PFSK-1 (cell line): ENCODE data around the gene PRKN.

Experiments
- FOXP2 ChIP-seq: optimal IDR thresholded peaks from 2 replicates; pipeline ENCODE3; 2011; ENCODE audit warnings: borderline replicate concordance, control low read depth, inconsistent platforms; ENCODE audit not compliant: insufficient read depth; ENCODE audit errors: extremely low read length, extremely low read depth
- POLR2AphosphoS5 ChIP-seq: IDR thresholded peaks from 2 replicates; pipeline ENCODE4 v1.6.1; 2012; ENCODE audit warnings: low read depth, mild to moderate bottlenecking, control low read depth, low read length, moderate library complexity
- REST ChIP-seq, 2 experiments: IDR thresholded peaks; 2 replicates each; pipeline versions ENCODE4 v1.6.1 to v1.8.0; 2011 to 2012; ENCODE audit warnings: low read depth in 2 of 2, low read length in 2 of 2, control low read depth in 1 of 2, inconsistent platforms in 1 of 2, mild to moderate bottlenecking in 1 of 2, moderate library complexity in 1 of 2; ENCODE audit not compliant: insufficient read depth in 1 of 2
- SIN3A ChIP-seq: IDR thresholded peaks from 2 replicates; pipeline ENCODE4 v1.6.1; 2012; ENCODE audit warnings: mild to moderate bottlenecking, low read length, moderate library complexity, borderline replicate concordance; ENCODE audit not compliant: insufficient read depth
- TAF1 ChIP-seq: IDR thresholded peaks from 2 replicates; pipeline ENCODE4 v1.6.1; 2012; ENCODE audit warnings: low read length, control low read depth, borderline replicate concordance; ENCODE audit not compliant: insufficient read depth

Gene PRKN

GRCh38 chr6:162389343-162390085, 338.1 kb downstream of the PRKN start:
- TF ChIP-seq TAF1: no peak
- TF ChIP-seq FOXP2: no peak
- TF ChIP-seq SIN3A: no peak
- no peak for TF ChIP-seq POLR2AphosphoS5
- no peak for TF ChIP-seq REST (IDR thresholded peaks at IDR 0.05; ENCODE audit: insufficient read depth in 1 of 2, low read depth in 2 of 2, low read length in 2 of 2)

- no peak for TF ChIP-seq TAF1
- no peak for TF ChIP-seq FOXP2
- TF ChIP-seq POLR2AphosphoS5: no peak
- TF ChIP-seq SIN3A: no peak
- no peak for TF ChIP-seq REST (IDR thresholded peaks at IDR 0.05; ENCODE audit: insufficient read depth in 1 of 2, low read depth in 2 of 2, low read length in 2 of 2)
These were observed 339.2 kb downstream of the PRKN start for GRCh38 chr6:162388383-162388777.

DNA sequence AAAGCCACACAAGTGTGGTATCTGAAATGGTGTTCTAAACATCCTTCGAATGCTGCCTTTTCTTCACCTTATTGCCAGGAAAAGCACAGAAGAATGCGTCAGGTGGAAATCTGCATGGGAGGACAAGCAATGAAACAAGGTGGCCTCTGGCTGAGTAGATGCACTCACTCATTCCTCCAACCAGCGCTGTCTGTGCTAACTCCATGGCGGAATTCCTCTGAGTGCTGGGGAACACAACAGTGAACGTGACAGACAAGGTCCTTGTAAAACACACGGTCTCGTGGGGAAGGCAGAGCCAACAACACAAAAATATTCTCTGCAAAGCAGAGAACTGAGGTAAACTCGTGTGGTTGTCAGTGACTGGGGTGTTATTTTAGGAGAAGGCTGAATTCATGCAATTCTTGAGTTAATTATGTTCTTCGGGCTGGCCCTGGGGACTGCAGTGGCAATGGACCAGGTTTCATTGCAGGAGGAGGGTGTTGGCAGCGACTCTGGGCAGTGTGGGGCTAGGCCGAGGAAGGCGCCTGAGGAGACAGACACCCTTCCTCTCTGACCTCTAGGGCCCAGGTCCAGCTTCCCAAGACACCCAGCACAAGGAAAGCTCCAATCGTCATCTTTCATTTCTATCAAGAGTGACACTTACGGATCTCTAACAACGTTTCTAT, 339.7 kb downstream of the PRKN start:
- no peak for TF ChIP-seq SIN3A
- TF ChIP-seq TAF1: no peak
- no peak for TF ChIP-seq POLR2AphosphoS5
- TF ChIP-seq REST (IDR thresholded peaks at IDR 0.05; ENCODE audit: insufficient read depth in 1 of 2, low read depth in 2 of 2, low read length in 2 of 2): no peak
- TF ChIP-seq FOXP2: no peak

DNA sequence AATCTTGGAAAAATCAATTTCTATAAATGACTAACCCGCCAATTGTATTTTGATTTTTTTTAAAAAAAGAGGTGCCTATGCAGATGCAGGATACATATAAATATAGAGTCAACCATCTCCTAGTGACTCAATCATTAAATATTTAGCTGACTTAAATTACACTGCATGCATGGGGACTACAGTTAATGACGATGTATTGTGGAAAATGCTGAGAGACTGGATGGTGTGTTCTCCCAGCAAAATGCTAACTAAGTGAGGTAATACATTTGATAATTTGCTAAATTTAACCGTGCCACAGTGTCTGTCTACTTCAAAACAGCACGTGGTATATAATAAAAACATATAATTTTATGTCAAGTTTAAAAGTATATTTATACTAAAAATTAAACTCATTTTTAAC, 341.6 kb downstream of the PRKN start:
- no peak for TF ChIP-seq POLR2AphosphoS5
- no peak for TF ChIP-seq FOXP2
- TF ChIP-seq SIN3A: no peak
- TF ChIP-seq TAF1: no peak
- no peak for TF ChIP-seq REST (IDR thresholded peaks at IDR 0.05; ENCODE audit: insufficient read depth in 1 of 2, low read depth in 2 of 2, low read length in 2 of 2)
